ENCODE measurements around the gene CBX7.
A peak's percentile ranks its signal among the peaks of the same experiment; 100 is the strongest.

CBX7 gene

DNA sequence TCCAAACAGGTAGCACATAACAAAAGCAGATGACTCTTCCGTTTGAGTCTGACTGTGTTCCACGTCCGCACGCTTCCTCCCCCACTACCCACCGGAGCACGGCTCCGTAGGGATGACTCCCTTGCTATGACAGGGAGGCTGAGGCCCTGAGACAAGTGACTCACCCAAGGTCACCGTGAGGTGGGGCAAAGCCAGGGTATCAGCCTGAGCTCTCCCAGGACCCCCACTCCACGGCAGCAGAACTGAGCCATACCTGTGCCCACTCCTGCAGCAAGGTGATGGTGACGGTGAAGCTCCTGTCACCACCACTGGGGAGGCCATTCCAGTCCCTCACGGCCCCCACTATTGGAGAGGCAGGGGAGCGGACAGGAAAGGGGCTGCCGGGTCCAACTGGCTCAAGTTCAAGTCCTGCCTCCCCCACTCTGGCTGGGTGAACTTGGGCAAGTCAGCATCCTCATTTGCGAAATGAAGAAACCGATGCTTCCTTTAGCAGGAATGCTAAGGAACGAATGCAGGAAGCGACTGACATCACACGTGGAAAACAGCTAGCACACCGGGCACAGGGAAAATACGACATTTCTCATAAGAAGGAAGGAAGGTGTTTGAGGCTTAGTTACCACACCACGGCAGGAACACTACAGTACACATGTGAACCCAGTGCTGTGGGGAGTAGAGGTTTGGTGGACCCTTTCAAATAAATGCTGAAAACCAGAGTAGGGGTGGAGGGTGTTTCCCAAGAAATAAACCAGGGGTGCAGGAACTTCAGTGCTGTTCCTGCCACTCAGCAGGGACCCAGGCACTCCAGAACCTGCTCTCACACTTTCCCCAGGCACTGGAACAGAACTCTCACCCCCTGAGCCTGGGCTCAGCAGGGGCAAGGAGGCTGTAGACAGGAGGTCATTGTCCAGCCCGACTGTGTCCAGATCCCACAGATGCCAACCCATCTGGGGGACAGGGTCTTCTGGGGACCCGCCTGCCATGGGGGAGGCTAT, 32.4 kb upstream of the CBX7 start:
- Histone ChIP-seq H2BK120ac (ENCODE audit: low read depth, low read length) (no peak overlapping the region), H3K4me2 (ENCODE audit: low read length) (no peak overlapping the region), H3K27me3 (ENCODE audit: insufficient read depth, low read length, poor library complexity) (no peaks in the 10 kb centered on the region), H3K4me1 (ENCODE audit: control insufficient read depth, low read depth, low read length) (no peaks in the 10 kb centered on the region), H3K18ac (ENCODE audit: low read length) (no peak overlapping the region), H3K79me1 (ENCODE audit: low read length) (no peaks in the 10 kb centered on the region), H3K23ac (ENCODE audit: low read length) (no peak overlapping the region), H4K8ac (ENCODE audit: low read depth, low read length) (no peak overlapping the region), H3K36me3 (ENCODE audit: control insufficient read depth, insufficient read depth, low read length) (no peaks in the 10 kb centered on the region), H3K27ac (ENCODE audit: low read depth, low read length) (no peak overlapping the region), H3K56ac (ENCODE audit: low read length) (no peak overlapping the region), H4K5ac (ENCODE audit: low read length) (no peak overlapping the region), H3K4me3 (ENCODE audit: low read length) (no peak overlapping the region), H2BK15ac (replicated peaks; ENCODE audit: low read depth) (no peak overlapping the region), H3K79me2 (ENCODE audit: control insufficient read depth, insufficient read depth, low read length) (no peaks in the 10 kb centered on the region), H2AK5ac (ENCODE audit: low read length) (no peak overlapping the region), H2BK5ac (ENCODE audit: low read length) (no peak overlapping the region), H3K9ac (ENCODE audit: low read length) (no peak overlapping the region), H3K4ac (ENCODE audit: low read depth, low read length) (no peak overlapping the region)
- no CpG with 5 or more reads among the region's 23 CpGs for WGBS (ENCODE audit: extremely low coverage, insufficient coverage, low lambda C conversion rate)
- DNase-seq, result no peak

DNA sequence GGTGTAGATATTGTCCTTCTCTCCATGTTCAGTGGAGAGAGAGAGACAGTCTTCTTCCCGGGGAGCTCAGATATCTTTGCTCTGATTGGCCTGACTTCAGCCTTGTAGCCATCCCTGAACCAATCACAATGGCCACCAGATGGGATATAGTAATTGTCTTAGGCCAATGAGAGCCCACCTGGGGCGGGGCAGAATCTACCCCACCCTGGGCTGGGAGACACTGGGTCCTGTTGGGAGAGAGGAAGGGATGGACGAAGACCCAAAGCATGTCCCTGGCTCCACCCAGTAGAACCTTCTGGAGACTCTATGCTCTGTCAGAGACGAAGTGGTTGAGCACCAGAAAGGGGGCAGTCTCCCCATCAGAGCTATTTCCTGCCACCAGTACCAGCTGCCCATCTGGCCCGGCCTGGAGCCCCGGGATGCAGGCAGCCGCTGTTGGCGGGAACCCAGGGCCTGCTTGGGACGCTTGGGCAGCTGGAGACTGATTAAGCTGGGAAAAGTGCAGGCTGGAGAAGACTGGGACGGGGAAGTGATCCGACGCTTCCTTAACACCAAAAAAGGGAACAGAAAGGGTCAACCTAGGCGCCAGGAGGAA, 31.6 kb upstream of the CBX7 start:
- no CpG with 5 or more reads among the region's 13 CpGs for WGBS (ENCODE audit: extremely low coverage, insufficient coverage, low lambda C conversion rate)
- DNase-seq, result peak; percentile 56

DNA sequence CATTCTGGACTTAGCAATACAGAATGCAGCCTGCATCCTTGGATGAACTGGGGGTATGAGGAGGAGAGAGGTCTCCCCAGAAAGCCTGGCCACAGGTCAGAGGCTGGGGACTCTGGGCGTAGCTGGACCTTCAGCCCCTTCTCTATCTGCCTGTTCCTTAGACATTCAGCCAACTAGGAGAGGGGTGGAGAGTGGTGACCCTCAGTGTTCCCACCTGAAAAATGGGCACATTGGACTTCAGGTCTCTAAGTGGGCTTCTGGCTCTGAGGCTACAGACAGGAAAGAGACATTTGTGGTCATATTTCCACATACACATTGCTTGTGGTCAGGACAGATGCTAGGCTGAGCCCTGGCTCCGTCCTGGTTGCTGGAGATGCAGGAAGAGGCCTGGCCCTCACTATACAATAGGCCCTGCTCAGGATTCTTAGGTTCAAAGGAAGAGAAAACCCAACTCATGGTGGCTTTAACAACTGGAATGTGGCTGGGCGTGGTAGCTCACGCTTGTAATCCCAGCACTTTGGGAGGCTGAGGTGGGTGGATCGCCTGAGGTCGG, 30.1 kb upstream of the CBX7 start:
- no peak overlapping the region for H3K4me3 ChIP-seq (ENCODE audit: low read length)
- no peak overlapping the region for H2BK5ac ChIP-seq (ENCODE audit: low read length)
- no peak for DNase-seq
- H2BK120ac ChIP-seq (ENCODE audit: low read depth, low read length), result no peak overlapping the region
- no peak overlapping the region for H3K4ac ChIP-seq (ENCODE audit: low read depth, low read length)
- H3K9ac ChIP-seq (ENCODE audit: low read length), result no peak overlapping the region
- no peaks in the 10 kb centered on the region for H3K79me2 ChIP-seq (ENCODE audit: control insufficient read depth, insufficient read depth, low read length)
- no CpG with 5 or more reads among the region's 6 CpGs for WGBS (ENCODE audit: extremely low coverage, insufficient coverage, low lambda C conversion rate)
- no peak overlapping the region for H3K4me2 ChIP-seq (ENCODE audit: low read length)
- H2AK5ac ChIP-seq (ENCODE audit: low read length), result no peak overlapping the region
- H2BK15ac ChIP-seq (replicated peaks; ENCODE audit: low read depth), result no peak overlapping the region
- H3K56ac ChIP-seq (ENCODE audit: low read length), result no peak overlapping the region
- no peaks in the 10 kb centered on the region for H3K79me1 ChIP-seq (ENCODE audit: low read length)
- H3K18ac ChIP-seq (ENCODE audit: low read length), result no peak overlapping the region
- no peaks in the 10 kb centered on the region for H3K36me3 ChIP-seq (ENCODE audit: control insufficient read depth, insufficient read depth, low read length)
- no peaks in the 10 kb centered on the region for H3K27me3 ChIP-seq (ENCODE audit: insufficient read depth, low read length, poor library complexity)
- peaks cover 3% of the 10 kb centered on the region for H3K4me1 ChIP-seq (ENCODE audit: control insufficient read depth, low read depth, low read length)
- H3K27ac ChIP-seq (ENCODE audit: low read depth, low read length), result no peak overlapping the region
- no peak overlapping the region for H4K8ac ChIP-seq (ENCODE audit: low read depth, low read length)
- no peak overlapping the region for H4K5ac ChIP-seq (ENCODE audit: low read length)
- H3K23ac ChIP-seq (ENCODE audit: low read length), result no peak overlapping the region

More for the DNA sequence above, 31.6 kb upstream of the CBX7 start:
- Histone ChIP-seq H3K27ac (ENCODE audit: low read depth, low read length) (no peak overlapping the region), H3K27me3 (ENCODE audit: insufficient read depth, low read length, poor library complexity) (no peaks in the 10 kb centered on the region), H4K8ac (ENCODE audit: low read depth, low read length) (no peak overlapping the region), H4K5ac (ENCODE audit: low read length) (no peak overlapping the region), H3K4me2 (ENCODE audit: low read length) (no peak overlapping the region), H3K23ac (ENCODE audit: low read length) (no peak overlapping the region), H2BK5ac (ENCODE audit: low read length) (no peak overlapping the region), H3K4me1 (ENCODE audit: control insufficient read depth, low read depth, low read length) (peaks cover 3% of the 10 kb centered on the region), H3K18ac (ENCODE audit: low read length) (no peak overlapping the region), H3K4me3 (ENCODE audit: low read length) (no peak overlapping the region), H3K79me1 (ENCODE audit: low read length) (no peaks in the 10 kb centered on the region), H2BK120ac (ENCODE audit: low read depth, low read length) (no peak overlapping the region), H2BK15ac (replicated peaks; ENCODE audit: low read depth) (no peak overlapping the region), H3K56ac (ENCODE audit: low read length) (no peak overlapping the region), H3K9ac (ENCODE audit: low read length) (no peak overlapping the region), H3K4ac (ENCODE audit: low read depth, low read length) (no peak overlapping the region), H3K36me3 (ENCODE audit: control insufficient read depth, insufficient read depth, low read length) (no peaks in the 10 kb centered on the region), H3K79me2 (ENCODE audit: control insufficient read depth, insufficient read depth, low read length) (no peaks in the 10 kb centered on the region), H2AK5ac (ENCODE audit: low read length) (no peak overlapping the region)

DNA sequence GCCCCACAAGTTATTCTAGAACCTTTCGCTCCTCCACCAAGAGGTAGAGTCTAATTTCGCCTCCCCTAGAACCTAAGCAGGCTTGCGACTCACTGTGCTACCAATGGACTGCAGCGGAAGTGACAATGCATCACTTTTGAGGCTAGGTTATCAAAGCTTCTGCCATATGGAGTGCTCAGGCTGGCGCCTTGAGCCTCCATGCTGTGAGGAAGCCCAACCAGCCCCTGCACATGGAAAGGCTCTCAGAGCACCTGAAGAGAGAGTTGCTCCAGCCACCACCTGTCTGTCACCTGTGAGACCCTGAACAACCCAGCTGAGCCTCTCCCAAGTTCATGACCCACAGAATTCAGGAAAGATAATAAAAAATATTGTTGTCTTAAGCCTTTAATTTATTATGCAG, 29.3 kb upstream of the CBX7 start:
- Histone ChIP-seq H3K56ac (ENCODE audit: low read length) (no peak overlapping the region), H2BK15ac (replicated peaks; ENCODE audit: low read depth) (no peak overlapping the region), H4K8ac (ENCODE audit: low read depth, low read length) (no peak overlapping the region), H3K4me3 (ENCODE audit: low read length) (no peak overlapping the region), H3K27me3 (ENCODE audit: insufficient read depth, low read length, poor library complexity) (no peaks in the 10 kb centered on the region), H3K18ac (ENCODE audit: low read length) (no peak overlapping the region), H3K9ac (ENCODE audit: low read length) (no peak overlapping the region), H4K5ac (ENCODE audit: low read length) (no peak overlapping the region), H3K27ac (ENCODE audit: low read depth, low read length) (no peak overlapping the region), H2BK5ac (ENCODE audit: low read length) (no peak overlapping the region), H3K4me2 (ENCODE audit: low read length) (no peak overlapping the region), H3K36me3 (ENCODE audit: control insufficient read depth, insufficient read depth, low read length) (no peaks in the 10 kb centered on the region), H2BK120ac (ENCODE audit: low read depth, low read length) (no peak overlapping the region), H3K4me1 (ENCODE audit: control insufficient read depth, low read depth, low read length) (peaks cover 3% of the 10 kb centered on the region), H3K79me1 (ENCODE audit: low read length) (no peaks in the 10 kb centered on the region), H2AK5ac (ENCODE audit: low read length) (no peak overlapping the region), H3K79me2 (ENCODE audit: control insufficient read depth, insufficient read depth, low read length) (no peaks in the 10 kb centered on the region), H3K23ac (ENCODE audit: low read length) (no peak overlapping the region), H3K4ac (ENCODE audit: low read depth, low read length) (no peak overlapping the region)
- no peak for DNase-seq
- no CpG with 5 or more reads among the region's 5 CpGs for WGBS (ENCODE audit: extremely low coverage, insufficient coverage, low lambda C conversion rate)

DNA sequence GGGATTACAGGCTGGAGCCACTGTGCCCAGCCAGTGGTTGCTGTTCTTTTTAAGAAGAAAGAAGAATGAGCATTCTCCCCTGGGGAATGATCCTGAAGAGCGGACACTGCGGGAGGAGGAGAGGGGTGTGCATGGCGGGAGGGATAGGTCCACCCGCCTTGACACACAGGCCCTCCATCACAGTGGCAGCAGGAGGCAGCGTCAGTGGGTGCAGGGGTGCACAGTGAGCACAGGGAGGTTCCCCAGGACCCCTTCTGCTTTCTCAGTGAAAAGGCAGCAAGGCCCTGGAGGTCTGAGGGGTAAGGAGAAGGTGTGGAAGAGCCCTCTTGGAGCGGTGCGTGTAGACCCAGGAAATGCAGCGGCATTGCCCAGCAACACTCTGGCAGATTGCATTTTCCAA, 28.9 kb upstream of the CBX7 start:
- no peaks in the 10 kb centered on the region for H3K27me3 ChIP-seq (ENCODE audit: insufficient read depth, low read length, poor library complexity)
- no peaks in the 10 kb centered on the region for H3K79me2 ChIP-seq (ENCODE audit: control insufficient read depth, insufficient read depth, low read length)
- H3K9ac ChIP-seq (ENCODE audit: low read length), result no peak overlapping the region
- H4K5ac ChIP-seq (ENCODE audit: low read length), result no peak overlapping the region
- no peak overlapping the region for H3K18ac ChIP-seq (ENCODE audit: low read length)
- no peak overlapping the region for H2BK5ac ChIP-seq (ENCODE audit: low read length)
- no peaks in the 10 kb centered on the region for H3K79me1 ChIP-seq (ENCODE audit: low read length)
- DNase-seq, result no peak
- peaks cover 3% of the 10 kb centered on the region for H3K4me1 ChIP-seq (ENCODE audit: control insufficient read depth, low read depth, low read length)
- no CpG with 5 or more reads among the region's 8 CpGs for WGBS (ENCODE audit: extremely low coverage, insufficient coverage, low lambda C conversion rate)
- no peak overlapping the region for H3K23ac ChIP-seq (ENCODE audit: low read length)
- no peak overlapping the region for H3K4me3 ChIP-seq (ENCODE audit: low read length)
- no peaks in the 10 kb centered on the region for H3K36me3 ChIP-seq (ENCODE audit: control insufficient read depth, insufficient read depth, low read length)
- no peak overlapping the region for H2AK5ac ChIP-seq (ENCODE audit: low read length)
- no peak overlapping the region for H2BK15ac ChIP-seq (replicated peaks; ENCODE audit: low read depth)
- no peak overlapping the region for H4K8ac ChIP-seq (ENCODE audit: low read depth, low read length)
- no peak overlapping the region for H3K4me2 ChIP-seq (ENCODE audit: low read length)
- H3K56ac ChIP-seq (ENCODE audit: low read length), result no peak overlapping the region
- H3K4ac ChIP-seq (ENCODE audit: low read depth, low read length), result no peak overlapping the region
- H2BK120ac ChIP-seq (ENCODE audit: low read depth, low read length), result no peak overlapping the region
- no peak overlapping the region for H3K27ac ChIP-seq (ENCODE audit: low read depth, low read length)

Data from mesendoderm (in vitro differentiated cells).